HG02938 (cell line): Measurements from ENCODE around the gene RANBP10.

Source experiments
- ATAC-seq: cut with Tn5 transposase; IDR thresholded peaks from one replicate; pipeline ENCODE4 v1.9.1; 2021; ENCODE audit warnings: mild to moderate bottlenecking, moderate library complexity; ENCODE audit not compliant: unreplicated experiment

Gene RANBP10

DNA sequence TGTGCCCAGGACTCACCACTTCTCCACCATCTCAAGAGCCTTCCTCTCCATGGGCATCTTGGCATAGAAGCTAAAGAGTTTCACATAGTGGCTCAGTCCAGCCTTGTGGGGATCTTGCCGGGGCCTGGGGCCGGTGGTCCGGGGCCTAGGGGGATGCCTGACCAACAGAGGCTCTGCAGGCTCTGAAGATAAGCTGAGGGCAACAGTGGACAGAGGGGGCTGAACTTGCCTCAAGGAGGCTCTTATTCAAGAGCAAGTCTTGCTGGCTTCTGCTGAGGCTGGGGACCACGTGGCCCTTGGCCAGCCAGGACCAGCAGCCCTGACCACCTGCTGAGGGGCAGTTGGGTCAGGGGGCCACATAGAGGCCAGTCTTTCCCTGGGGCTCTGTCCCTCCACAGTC lies 22.3 kb upstream of the RANBP10 start:
- no peak for ATAC-seq

GRCh38 chr16:67825906-67826305 lies 19.5 kb upstream of the RANBP10 start:
- no peak for ATAC-seq

DNA sequence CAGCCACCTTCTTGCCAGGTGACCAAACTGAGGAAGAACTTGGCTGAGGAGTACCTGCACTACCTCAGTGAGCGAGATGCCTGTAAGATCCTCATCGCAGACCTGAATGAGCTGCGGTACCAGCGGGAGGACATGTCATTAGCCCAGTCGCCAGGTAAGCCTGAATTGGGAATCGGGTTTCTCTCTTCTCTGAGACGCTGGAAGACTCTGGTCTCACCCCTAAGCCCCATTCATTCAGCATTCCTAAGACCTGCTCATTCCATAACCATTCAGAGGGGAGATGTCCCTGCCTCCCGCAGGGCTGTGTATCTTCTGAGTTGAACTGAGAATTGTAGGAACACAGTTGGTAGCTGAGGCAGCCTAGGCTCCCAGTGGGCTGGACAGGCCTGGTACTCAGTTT lies 18.8 kb upstream of the RANBP10 start:
- ATAC-seq = no peak

DNA sequence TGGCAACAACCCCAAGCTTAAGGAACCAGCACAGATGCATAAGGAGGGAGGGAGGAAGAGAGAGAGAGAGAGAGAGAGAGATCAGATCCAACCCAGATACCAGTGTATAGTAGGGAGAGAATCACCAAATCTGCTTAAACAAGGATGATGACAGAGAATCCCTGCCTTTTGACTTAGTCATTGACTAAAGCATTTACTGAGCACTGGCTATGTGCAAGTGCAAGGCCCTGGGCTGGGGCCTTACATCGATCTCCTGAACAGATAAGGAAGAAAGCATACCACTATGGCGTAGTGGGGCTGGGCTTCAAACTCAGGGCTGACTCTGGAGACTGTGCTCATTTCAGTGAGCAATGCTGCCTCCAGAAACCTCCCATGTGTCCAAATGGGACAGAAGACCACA lies 16.2 kb upstream of the RANBP10 start:
- ATAC-seq = no peak

GRCh38 chr16:67820608-67821259 lies 14.4 kb upstream of the RANBP10 start:
- no peak for ATAC-seq

- no peak for ATAC-seq
Observed at GRCh38 chr16:67814567-67814966, 8.2 kb upstream of the RANBP10 start.

DNA sequence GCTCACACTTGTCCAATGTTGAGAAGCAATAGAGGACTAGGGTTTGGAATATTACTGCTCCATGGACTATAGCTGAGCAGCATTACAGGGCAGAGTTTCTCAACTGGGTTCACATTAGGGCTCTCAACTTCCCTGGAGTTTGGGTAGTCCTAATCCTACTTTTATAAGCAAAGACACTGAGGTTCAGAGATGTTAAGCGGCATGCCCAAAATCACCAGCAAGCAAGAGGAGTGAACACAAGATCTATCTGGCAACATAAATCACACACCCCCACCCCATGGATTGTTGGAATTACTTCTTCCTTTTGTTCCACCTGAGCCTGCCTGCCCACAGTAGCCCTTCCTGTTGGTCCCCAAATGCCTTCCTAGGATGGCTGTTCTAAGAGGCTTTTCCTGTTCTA lies 5.5 kb upstream of the RANBP10 start:
- no peak for ATAC-seq

- peak; percentile 3 for ATAC-seq
Observed at GRCh38 chr16:67807148-67807682, 855 bp upstream of the RANBP10 start.

GRCh38 chr16:67805718-67806427 lies 487 bp downstream of the RANBP10 start:
- peak; percentile 5 for ATAC-seq

DNA sequence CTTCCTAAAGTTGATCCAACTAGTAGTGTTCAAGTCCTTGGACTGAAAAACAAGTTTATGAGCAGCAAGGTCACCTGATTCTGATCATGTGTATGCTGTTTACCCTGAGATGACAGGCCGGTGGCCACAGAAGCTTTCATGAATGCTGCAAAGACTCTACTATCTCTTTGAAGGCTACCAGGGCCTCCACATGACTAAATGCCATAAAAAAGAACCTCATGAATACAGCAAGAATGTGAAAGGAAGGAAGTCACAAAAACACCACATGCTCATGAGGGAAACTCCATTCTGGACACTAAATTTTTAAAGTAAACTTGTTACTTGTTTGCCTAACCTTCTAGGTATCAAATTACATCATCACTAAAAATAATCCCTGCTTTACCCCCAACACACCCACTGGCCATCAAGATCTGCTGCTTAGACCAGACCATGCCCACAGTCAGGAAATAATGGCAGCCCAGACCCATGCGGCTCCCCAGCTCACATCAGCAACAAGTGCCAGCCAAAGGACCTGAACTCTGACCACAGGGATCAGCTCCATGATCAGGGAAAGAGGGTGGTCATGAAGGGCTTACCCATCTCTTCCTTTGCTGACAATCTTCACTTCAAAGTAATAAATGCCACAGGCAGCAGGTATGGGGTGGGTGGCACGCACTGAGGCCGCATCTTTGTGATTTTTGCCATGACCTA lies 1.4 kb downstream of the RANBP10 start:
- no peak for ATAC-seq

DNA sequence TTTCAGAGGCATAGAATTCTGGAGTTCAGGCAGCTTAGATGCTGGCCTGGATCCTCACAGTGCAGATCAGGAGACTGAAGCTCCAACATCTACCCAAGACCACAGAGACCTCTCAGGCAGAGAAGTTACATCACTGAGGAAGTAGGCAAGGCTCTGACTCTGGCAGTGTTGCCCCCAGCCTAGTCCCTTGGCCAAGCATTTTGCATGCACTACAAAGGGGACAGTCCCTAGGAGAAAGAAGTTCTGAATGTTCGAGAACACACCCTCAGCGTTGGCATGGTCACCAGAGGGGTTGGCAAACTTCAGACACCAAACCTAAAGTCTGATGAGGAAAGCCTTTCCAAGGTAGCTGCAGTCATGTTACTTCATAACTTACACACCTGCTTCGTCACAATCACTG lies 2.5 kb downstream of the RANBP10 start:
- no peak for ATAC-seq

GRCh38 chr16:67801883-67802282 lies 4.5 kb downstream of the RANBP10 start:
- no peak for ATAC-seq

GRCh38 chr16:67801241-67801640 lies 5.1 kb downstream of the RANBP10 start:
- ATAC-seq = no peak

- ATAC-seq = no peak
Observed at GRCh38 chr16:67800338-67800926, 5.9 kb downstream of the RANBP10 start.

- ATAC-seq = no peak
Observed at GRCh38 chr16:67796099-67796718, 10.2 kb downstream of the RANBP10 start.

DNA sequence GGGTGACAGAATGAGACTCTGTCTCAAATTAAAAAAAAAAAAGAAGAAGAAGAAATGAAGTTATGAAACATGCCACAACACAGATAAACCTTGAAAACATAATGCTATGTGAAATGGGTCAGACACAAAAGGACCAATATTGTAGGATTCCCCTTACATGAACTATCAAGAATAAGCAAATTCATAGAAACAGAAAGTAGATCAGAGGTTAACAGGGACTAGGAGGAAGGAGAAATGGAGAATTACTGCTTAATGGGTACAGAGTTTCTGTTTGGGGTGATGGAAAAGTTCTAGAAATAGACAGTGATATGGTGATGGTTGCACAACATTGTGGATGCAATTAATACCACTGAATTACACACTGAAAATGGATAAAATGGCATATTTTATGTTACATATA lies 16.3 kb downstream of the RANBP10 start:
- ATAC-seq = no peak

- ATAC-seq = no peak
Observed at GRCh38 chr16:67786491-67786890, 19.9 kb downstream of the RANBP10 start.

DNA sequence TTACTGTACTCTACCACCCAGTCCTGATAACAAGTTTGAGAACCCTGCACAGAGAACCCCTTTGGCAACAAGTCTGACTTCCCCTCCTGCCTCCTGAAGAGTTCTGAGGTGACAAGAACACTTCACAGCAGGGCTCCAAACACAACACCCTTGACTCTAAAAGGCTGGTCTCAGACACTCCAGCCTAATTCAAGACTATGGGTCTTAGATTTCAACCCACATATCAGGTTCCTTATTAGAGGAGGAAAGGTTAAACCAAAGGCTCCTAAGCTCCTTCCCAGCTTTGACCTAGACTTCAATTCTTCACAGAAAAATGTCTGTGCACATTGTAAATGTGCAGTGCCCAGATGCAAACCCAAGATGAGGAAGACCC lies 23.0 kb downstream of the RANBP10 start:
- no peak for ATAC-seq

DNA sequence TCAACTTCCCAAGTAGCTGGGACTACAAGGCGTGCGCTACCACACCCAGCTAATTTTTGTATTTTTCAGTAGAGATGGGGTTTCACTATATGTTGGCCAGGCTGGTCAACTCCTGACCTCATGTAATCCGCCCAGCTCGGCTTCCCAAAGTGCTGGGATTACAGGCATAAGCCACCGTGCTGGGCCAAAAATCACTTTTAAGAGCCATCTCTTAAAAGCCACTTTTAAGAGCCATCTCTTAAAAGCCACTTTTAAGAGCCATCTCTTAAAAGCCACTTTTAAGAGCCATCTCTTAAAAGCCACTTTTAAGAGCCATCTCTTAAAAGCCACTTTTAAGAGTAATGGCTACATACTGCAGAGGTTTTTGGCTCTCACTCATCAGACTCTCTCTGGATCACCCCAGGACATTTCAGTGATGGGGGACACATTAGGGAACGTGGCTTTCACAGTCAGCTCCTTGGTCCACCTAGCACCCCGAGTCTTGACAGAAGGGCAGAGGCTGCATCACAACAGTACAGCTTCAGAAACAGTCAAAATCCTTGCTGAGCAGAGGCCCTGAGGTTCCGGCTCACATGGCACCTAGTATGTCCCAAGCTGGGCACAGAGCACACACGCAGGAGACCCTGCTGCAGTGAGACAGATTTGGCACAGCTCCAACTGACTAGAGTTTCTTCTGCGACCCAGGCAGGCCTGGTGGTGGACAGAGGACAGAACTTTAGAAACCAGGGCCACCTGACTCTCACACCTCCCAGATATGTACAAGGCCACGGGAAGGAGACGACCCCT lies 23.6 kb downstream of the RANBP10 start:
- no peak for ATAC-seq

- ATAC-seq = no peak
Observed at GRCh38 chr16:67781565-67781921, 24.8 kb downstream of the RANBP10 start.
